ENCODE data around the gene TCHHL1. TPM values are rescaled to one million over a fixed set of nuclear protein-coding genes. Genes with fewer than 3 reads are reported as not detected.

The TCHHL1 gene
- total RNA-seq, 4 donors from 2014 or later, result 1.7 to 4.4 (median 3.3) TPM; not detected in 1

DNA sequence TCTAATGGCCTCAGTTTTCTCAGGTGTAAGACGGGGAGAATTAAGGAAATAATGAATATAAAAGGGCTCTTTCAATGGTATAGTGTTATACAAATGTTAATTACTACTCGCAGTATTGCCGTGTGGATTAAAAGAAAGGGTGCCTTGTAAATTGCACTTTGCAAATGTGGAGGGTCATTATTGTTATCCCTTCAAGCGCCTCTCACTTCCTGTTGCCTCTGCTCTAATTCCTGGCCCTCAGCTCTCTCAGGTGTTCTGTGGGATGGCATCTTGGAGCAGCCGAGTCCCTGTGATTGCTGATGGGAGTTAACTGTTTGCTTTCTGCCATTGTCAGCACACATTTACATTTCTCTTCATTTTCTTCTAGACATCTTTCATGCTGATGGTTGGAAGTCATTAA lies 45.0 kb downstream of the TCHHL1 start:
- no peaks in the 10 kb centered on the region for H3K36me3 ChIP-seq
- 63% methylated on average over 5 of the region's 5 CpGs for WGBS
- H3K4me1 ChIP-seq, result peaks cover 26% of the 10 kb centered on the region
- TF ChIP-seq EP300 (IDR thresholded peaks at IDR 0.05), result no peak
- TF ChIP-seq POLR2A (IDR thresholded peaks at IDR 0.05), result no peak
- no peak for TF ChIP-seq POLR2AphosphoS5 (IDR thresholded peaks at IDR 0.05)
- TF ChIP-seq, protein P1, sequence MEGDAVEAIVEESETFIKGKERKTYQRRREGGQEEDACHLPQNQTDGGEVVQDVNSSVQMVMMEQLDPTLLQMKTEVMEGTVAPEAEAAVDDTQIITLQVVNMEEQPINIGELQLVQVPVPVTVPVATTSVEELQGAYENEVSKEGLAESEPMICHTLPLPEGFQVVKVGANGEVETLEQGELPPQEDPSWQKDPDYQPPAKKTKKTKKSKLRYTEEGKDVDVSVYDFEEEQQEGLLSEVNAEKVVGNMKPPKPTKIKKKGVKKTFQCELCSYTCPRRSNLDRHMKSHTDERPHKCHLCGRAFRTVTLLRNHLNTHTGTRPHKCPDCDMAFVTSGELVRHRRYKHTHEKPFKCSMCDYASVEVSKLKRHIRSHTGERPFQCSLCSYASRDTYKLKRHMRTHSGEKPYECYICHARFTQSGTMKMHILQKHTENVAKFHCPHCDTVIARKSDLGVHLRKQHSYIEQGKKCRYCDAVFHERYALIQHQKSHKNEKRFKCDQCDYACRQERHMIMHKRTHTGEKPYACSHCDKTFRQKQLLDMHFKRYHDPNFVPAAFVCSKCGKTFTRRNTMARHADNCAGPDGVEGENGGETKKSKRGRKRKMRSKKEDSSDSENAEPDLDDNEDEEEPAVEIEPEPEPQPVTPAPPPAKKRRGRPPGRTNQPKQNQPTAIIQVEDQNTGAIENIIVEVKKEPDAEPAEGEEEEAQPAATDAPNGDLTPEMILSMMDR (IDR thresholded peaks at IDR 0.05), result no peak
- DNase-seq (ENCODE audit: low spot score in 2 of 2), result no peak
- H3K27ac ChIP-seq, result peak overlapping the region; percentile 11
- H3K9me3 ChIP-seq, result no peaks in the 10 kb centered on the region
- H3K27me3 ChIP-seq, result no peaks in the 10 kb centered on the region
- H3K4me3 ChIP-seq, result no peak overlapping the region

DNA sequence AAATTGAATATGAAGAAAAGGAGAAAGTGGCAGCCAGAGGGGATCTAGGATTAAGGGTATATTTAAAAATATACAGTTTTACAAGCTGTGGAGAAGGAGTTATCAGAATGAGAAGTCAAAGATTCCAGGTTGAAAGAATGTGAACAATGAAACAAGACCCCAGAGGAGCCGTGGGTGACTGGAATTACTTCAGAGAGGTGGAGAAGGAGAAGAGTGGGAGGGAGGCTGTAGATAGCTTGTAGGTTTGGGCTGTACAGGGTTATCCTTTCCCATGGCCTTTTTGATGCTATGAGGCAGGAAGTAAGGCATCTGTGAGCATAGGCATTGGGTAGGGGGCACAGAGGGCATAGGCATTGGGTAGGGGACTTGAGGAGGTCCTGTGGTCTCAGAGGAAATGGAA lies 46.8 kb downstream of the TCHHL1 start:
- H3K9me3 ChIP-seq, result no peaks in the 10 kb centered on the region
- 74% methylated on average over 1 of the region's 1 CpG for WGBS
- H3K36me3 ChIP-seq, result no peaks in the 10 kb centered on the region
- no peak overlapping the region for H3K27ac ChIP-seq
- no peaks in the 10 kb centered on the region for H3K27me3 ChIP-seq
- H3K4me1 ChIP-seq, result peaks cover 18% of the 10 kb centered on the region
- no peak for DNase-seq (ENCODE audit: low spot score in 2 of 2)
- no peak for TF ChIP-seq EP300 (IDR thresholded peaks at IDR 0.05)
- TF ChIP-seq, protein P1 (IDR thresholded peaks at IDR 0.05), result no peak
- TF ChIP-seq POLR2AphosphoS5 (IDR thresholded peaks at IDR 0.05), result no peak
- no peak for TF ChIP-seq POLR2A (IDR thresholded peaks at IDR 0.05)
- H3K4me3 ChIP-seq, result no peak overlapping the region

DNA sequence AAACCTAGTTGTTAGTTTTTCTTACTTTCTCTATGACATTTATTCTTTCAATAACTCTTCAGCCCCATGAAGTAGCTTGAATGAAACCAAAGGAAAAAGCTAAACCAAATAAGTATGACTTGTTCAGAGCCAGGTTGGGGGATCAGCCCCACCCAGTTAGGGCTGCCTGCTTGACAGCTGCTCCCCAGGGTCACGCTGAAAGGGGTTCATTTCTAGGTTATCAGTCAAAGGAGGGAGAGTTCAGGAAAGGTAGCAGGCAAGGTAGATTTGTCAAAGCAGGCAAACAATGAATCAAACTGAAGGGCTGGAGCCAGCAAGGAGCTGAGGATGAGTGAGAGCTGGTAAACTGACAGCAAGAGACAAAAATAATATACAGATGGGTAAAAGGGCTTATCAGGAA lies 49.0 kb downstream of the TCHHL1 start:
- peaks cover 17% of the 10 kb centered on the region for H3K4me1 ChIP-seq
- H3K27me3 ChIP-seq, result no peaks in the 10 kb centered on the region
- DNase-seq (ENCODE audit: low spot score in 2 of 2), result no peak
- WGBS, result 42% methylated on average over 1 of the region's 1 CpG
- H3K9me3 ChIP-seq, result no peaks in the 10 kb centered on the region
- TF ChIP-seq, protein P1 (IDR thresholded peaks at IDR 0.05), result no peak
- no peak for TF ChIP-seq EP300 (IDR thresholded peaks at IDR 0.05)
- H3K36me3 ChIP-seq, result no peaks in the 10 kb centered on the region
- H3K27ac ChIP-seq, result no peak overlapping the region
- no peak overlapping the region for H3K4me3 ChIP-seq

DNA sequence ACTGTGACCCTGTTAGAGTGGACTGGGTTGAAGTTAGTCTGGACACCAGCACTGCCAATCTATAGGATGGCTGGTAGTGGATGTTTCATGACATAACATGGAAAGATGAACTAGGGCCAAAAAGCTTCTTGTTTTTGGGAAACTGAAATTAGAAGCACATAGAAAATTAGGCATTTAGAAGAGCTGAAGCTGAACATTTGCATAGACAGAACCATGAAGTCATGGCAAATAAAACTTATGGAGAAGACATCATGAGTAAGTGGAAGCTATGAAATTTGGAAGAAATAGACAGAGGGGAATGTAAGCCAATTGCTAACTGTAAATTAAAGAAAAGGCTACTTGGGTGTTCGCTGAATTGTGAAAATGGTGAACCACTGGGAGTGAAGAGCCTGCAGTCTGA lies 49.4 kb downstream of the TCHHL1 start:
- no peaks in the 10 kb centered on the region for H3K27me3 ChIP-seq
- no peak for DNase-seq (ENCODE audit: low spot score in 2 of 2)
- TF ChIP-seq, protein P1 (IDR thresholded peaks at IDR 0.05), result no peak
- TF ChIP-seq POLR2AphosphoS5 (IDR thresholded peaks at IDR 0.05), result no peak
- TF ChIP-seq EP300 (IDR thresholded peaks at IDR 0.05), result no peak
- TF ChIP-seq POLR2A (IDR thresholded peaks at IDR 0.05), result no peak
- H3K36me3 ChIP-seq, result no peaks in the 10 kb centered on the region
- H3K4me3 ChIP-seq, result no peak overlapping the region
- H3K9me3 ChIP-seq, result no peaks in the 10 kb centered on the region
- no peak overlapping the region for H3K27ac ChIP-seq
- 86% methylated on average over 1 of the region's 1 CpG for WGBS
- H3K4me1 ChIP-seq, result peaks cover 22% of the 10 kb centered on the region

DNA sequence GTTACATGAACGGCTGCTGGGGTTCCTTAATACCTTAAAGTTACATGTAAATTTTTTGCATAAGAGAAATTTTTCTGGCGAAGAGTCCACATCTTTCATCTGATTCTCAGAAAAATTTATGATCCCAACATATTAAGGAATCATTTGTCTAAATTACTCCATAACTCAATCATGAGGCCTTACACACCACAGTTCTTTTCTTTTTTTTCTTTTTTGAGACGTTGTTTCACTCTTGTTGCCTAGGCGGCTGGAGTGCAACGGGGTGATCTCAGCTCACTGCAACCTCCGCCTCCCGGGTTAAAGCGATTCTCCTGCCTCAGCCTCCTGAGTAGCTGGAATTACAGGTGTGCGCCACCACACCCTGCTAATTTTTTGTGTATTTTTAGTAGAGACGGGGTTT lies 50.0 kb downstream of the TCHHL1 start:
- TF ChIP-seq, protein P1 (IDR thresholded peaks at IDR 0.05), result no peak
- no peak for TF ChIP-seq POLR2AphosphoS5 (IDR thresholded peaks at IDR 0.05)
- no peak for TF ChIP-seq EP300 (IDR thresholded peaks at IDR 0.05)
- no peak for TF ChIP-seq POLR2A (IDR thresholded peaks at IDR 0.05)
- H3K27me3 ChIP-seq, result no peaks in the 10 kb centered on the region
- no peaks in the 10 kb centered on the region for H3K9me3 ChIP-seq
- no peak overlapping the region for H3K27ac ChIP-seq
- H3K4me3 ChIP-seq, result no peak overlapping the region
- peaks cover 1% of the 10 kb centered on the region for H3K36me3 ChIP-seq
- DNase-seq (ENCODE audit: low spot score in 2 of 2), result no peak
- peaks cover 27% of the 10 kb centered on the region for H3K4me1 ChIP-seq
- WGBS, result 94% methylated on average over 10 of the region's 10 CpGs
